SK-N-SH treated with all-trans-retinoic acid at 6 μM for 48 hours (cell line): ENCODE data around the gene NCK2.
A peak's percentile ranks its signal among the peaks of the same experiment; 100 is the strongest.

Experiments
- ATAC-seq: fragments of 200-7000 bp; cut with Tn5 transposase; 3 replicates; pipeline ENCODE4 v1.9.1; 2020; ENCODE audit warnings: mild to moderate bottlenecking, moderate library complexity
- ARNTL ChIP-seq: fragments of 450-650 bp; formaldehyde crosslinking; IDR thresholded peaks from 2 replicates; pipeline ENCODE4 v1.5.0; 2020; ENCODE audit warnings: low read depth, mild to moderate bottlenecking, moderate library complexity, borderline replicate concordance
- BACH2 ChIP-seq: fragments of 250-450 bp; sonication (Bioruptor Pico); IDR thresholded peaks from 2 replicates; pipeline ENCODE4 v1.9.0; 2021; ENCODE audit warnings: mild to moderate bottlenecking, borderline replicate concordance
- CREB5 ChIP-seq: fragments of 250-450 bp; sonication (Bioruptor Pico); IDR thresholded peaks from 2 replicates; pipeline ENCODE4 v1.5.1; 2020; ENCODE audit warnings: low read depth, mild to moderate bottlenecking, moderate library complexity
- CSDC2 ChIP-seq: fragments of 250-450 bp; sonication (Bioruptor Pico); IDR thresholded peaks from 2 replicates; pipeline ENCODE4 v1.5.0; 2020; ENCODE audit warnings: mild to moderate bottlenecking, moderate library complexity
- CSRNP3 ChIP-seq: fragments of 250-450 bp; sonication (Bioruptor Pico); IDR thresholded peaks from 2 replicates; pipeline ENCODE4 v1.5.1; 2021; ENCODE audit warnings: mild to moderate bottlenecking, moderate library complexity
- ESRRG ChIP-seq: fragments of 250-450 bp; sonication (Bioruptor Pico); IDR thresholded peaks from 2 replicates; pipeline ENCODE4 v1.6.1; 2021; ENCODE audit warnings: mild to moderate bottlenecking
- GLIS3 ChIP-seq: fragments of 250-450 bp; sonication (Bioruptor Pico); IDR thresholded peaks from 2 replicates; pipeline ENCODE4 v1.5.0; 2020; ENCODE audit warnings: mild to moderate bottlenecking, moderate library complexity
- ISL1 ChIP-seq: fragments of 250-450 bp; sonication (Bioruptor Pico); IDR thresholded peaks from 2 replicates; pipeline ENCODE4 v2.1.2; 2022; ENCODE audit warnings: mild to moderate bottlenecking, moderate library complexity
- OSR1 ChIP-seq: fragments of 250-450 bp; sonication (Bioruptor Pico); IDR thresholded peaks from 2 replicates; pipeline ENCODE4 v1.8.0; 2022; ENCODE audit warnings: moderate library complexity, mild to moderate bottlenecking, inconsistent platforms
- PATZ1 ChIP-seq: fragments of 250-450 bp; sonication (Bioruptor Pico); IDR thresholded peaks from 2 replicates; pipeline ENCODE4 v1.8.0; 2020; ENCODE audit warnings: mild to moderate bottlenecking, moderate library complexity, borderline replicate concordance
- PPARA ChIP-seq: fragments of 250-450 bp; sonication (Bioruptor Pico); IDR thresholded peaks from 2 replicates; pipeline ENCODE4 v1.5.0; 2020; ENCODE audit warnings: mild to moderate bottlenecking, borderline replicate concordance
- SNAI2 ChIP-seq: fragments of 250-450 bp; sonication (Bioruptor Pico); IDR thresholded peaks from 2 replicates; pipeline ENCODE4 v1.5.0; 2020; ENCODE audit warnings: mild to moderate bottlenecking, moderate library complexity
- TCF4 ChIP-seq: fragments of 250-450 bp; sonication (Bioruptor Pico); IDR thresholded peaks from 2 replicates; pipeline ENCODE4 v1.8.0; 2021; ENCODE audit warnings: mild to moderate bottlenecking, moderate library complexity, borderline replicate concordance
- TOX ChIP-seq: fragments of 250-450 bp; sonication (Bioruptor Pico); IDR thresholded peaks from 2 replicates; pipeline ENCODE4 v1.8.0; 2021; ENCODE audit warnings: mild to moderate bottlenecking, moderate library complexity, borderline replicate concordance
- TSHZ2 ChIP-seq: fragments of 250-450 bp; sonication (Bioruptor Pico); IDR thresholded peaks from 2 replicates; pipeline ENCODE4 v1.5.0; 2020; ENCODE audit warnings: mild to moderate bottlenecking, moderate library complexity
- ZFP3 ChIP-seq: fragments of 250-450 bp; sonication (Bioruptor Pico); IDR thresholded peaks from 2 replicates; pipeline ENCODE4 v1.5.0; 2020; ENCODE audit warnings: mild to moderate bottlenecking, moderate library complexity
- ZFP30 ChIP-seq: fragments of 450-650 bp; formaldehyde crosslinking; IDR thresholded peaks from 2 replicates; pipeline ENCODE4 v1.5.0; 2022; ENCODE audit warnings: mild to moderate bottlenecking, moderate library complexity
- ZNF70 ChIP-seq: fragments of 450-650 bp; formaldehyde crosslinking; IDR thresholded peaks from 2 replicates; pipeline ENCODE4 v1.5.0; 2020; ENCODE audit warnings: mild to moderate bottlenecking, moderate library complexity
- ZNF8 ChIP-seq: fragments of 450-650 bp; formaldehyde crosslinking; IDR thresholded peaks from 2 replicates; pipeline ENCODE4 v1.5.0; 2020; ENCODE audit warnings: mild to moderate bottlenecking, moderate library complexity

Gene NCK2

GRCh38 chr2:105787376-105788318 is 42.9 kb downstream of the NCK2 start:
- no peak for ATAC-seq
- TF ChIP-seq PATZ1 (no peak), CSDC2 (CRISPR knock-in tag) (no peak), ZNF8 (CRISPR knock-in tag) (no peak), ARNTL (CRISPR knock-in tag) (no peak), GLIS3 (CRISPR knock-in tag) (no peak), ESRRG (CRISPR knock-in tag) (no peak), SNAI2 (no peak), CSRNP3 (no peak), ZNF70 (CRISPR knock-in tag) (no peak), BACH2 (CRISPR knock-in tag) (no peak), PPARA (no peak), ZFP30 (CRISPR knock-in tag) (no peak)

DNA sequence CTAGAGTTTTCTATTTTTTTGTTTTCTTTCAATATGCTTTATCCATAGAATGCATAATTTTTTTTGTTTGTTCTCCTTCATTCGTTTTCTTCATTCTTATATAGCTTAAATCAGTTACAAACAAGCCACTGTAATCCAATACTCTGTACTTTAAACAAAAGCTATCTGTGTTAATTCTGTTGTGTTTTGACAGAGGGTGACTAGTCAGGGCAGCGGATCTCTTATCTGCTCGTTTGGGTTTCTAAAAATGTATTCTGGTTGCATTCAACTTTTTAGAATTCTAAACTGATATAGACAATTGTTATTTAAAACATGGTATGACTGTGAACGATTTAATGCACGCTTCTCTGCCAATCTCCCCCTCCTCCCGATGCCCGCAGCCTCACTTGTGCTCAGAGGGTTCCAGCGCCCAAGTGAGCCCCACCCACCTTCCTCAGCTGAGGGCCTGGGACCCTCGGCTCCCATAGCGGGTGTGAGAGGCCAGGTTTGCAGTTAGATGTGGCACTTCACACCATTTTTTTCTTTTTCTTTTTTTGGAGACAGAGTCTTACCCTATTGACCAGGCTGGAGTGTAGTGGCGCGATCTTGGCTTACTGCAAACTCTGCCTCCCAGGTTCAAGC is 44.1 kb downstream of the NCK2 start:
- TF ChIP-seq ZFP30 (CRISPR knock-in tag) (no peak), ZFP3 (no peak), PPARA (no peak), BACH2 (CRISPR knock-in tag) (no peak), SNAI2 (no peak)
- no peak for ATAC-seq

DNA sequence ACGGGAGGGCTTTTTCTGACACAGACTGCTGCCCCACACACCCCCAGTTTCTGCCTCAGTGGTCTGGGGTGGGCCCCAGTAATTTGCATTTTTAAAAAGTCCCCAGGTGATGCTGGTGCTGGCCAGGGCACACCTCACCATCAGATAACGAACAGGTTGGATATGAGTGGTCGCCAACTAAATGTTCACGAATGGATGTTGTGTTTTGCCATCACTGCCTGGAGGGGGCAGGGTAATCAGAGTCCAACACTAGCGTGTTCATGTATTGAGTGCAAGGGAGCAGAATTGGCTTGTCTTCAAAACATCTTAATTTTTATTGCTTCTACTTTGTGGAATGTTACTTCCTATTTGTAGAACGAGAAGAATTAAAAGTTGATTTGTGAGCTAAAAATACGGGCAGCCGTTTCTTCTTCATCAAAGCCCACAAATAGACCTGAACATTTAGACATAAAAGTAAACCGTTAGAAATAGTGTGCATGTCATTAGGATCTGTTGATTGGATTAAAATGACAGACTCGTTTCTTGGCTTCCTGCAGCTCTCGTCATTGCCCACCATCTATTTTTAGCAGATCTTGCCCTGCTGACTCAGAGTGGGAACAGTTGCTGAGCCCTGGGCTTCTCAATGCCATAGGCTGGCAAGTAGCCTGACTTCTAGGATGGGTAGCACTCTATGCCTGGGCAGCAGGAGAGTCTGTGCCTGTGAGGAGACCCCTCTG is 45.2 kb downstream of the NCK2 start:
- TF ChIP-seq GLIS3 (CRISPR knock-in tag) = no peak
- TF ChIP-seq CREB5 (CRISPR knock-in tag) = no peak
- TF ChIP-seq ZNF8 (CRISPR knock-in tag) = no peak
- TF ChIP-seq TCF4 (CRISPR knock-in tag) = no peak
- peak; percentile 98 for ATAC-seq

- no peak for TF ChIP-seq OSR1 (CRISPR knock-in tag)
- TF ChIP-seq CSRNP3 = no peak
- TF ChIP-seq ISL1 (CRISPR knock-in tag) = no peak
- ATAC-seq = peak; percentile 7; the same call in 2 of the 3 replicates
These were observed 45.9 kb downstream of the NCK2 start for GRCh38 chr2:105790461-105791149.

DNA sequence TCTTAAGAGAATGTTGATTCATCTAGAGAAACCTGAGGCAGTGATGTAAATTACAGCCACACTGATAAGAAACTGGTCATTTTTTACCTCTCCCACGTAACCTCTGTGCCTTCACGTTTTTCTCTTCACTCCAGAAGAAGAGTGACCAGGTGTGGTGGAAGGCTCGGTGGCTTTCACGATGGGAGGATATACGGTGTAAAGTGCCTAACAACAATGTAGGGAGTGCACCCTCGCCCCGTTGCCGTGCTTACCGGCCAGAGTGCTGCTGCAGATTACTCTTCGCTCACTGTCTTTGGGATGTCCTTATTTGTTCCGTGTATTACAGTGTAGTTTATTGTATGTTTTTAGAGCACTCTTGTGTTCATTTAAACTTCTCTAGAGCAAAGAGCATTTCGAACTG is 46.5 kb downstream of the NCK2 start:
- ATAC-seq = no peak
- TF ChIP-seq TSHZ2 (CRISPR knock-in tag) = no peak
- TF ChIP-seq TCF4 (CRISPR knock-in tag) = no peak
- TF ChIP-seq TOX (CRISPR knock-in tag) = no peak
- TF ChIP-seq PATZ1 = no peak
- TF ChIP-seq ISL1 (CRISPR knock-in tag) = no peak
- TF ChIP-seq CSDC2 (CRISPR knock-in tag) = no peak
- no peak for TF ChIP-seq GLIS3 (CRISPR knock-in tag)
